ENCODE measurements around the gene WAPL.

DNA sequence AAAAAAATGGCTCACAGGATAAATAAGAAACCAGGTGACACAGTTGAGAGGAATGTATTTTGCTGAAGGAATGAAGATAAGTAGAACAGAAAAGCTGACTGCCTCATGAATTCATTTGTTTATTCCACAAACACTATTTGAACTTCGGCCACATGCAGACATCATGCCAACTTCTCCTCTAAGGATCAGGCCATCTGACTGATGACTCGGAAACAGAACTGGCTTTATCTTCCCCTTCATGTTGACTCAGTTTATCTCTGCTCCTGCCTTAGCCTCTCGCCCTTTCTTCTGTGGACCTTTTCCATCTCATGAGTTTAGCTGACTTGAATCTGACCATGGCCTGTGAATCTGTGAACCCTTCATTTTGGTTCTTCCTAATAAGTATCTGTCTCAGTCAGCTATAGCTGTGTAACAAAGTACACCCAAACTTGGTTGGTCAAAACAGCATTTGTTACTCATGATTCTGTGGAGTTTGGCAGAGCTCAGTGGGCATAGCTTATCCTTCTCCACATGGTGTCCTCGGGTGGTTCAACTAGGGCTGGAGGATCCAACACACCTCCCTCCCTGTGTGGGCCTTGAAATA lies 111.0 kb downstream of the WAPL start:
- TF ChIP-seq, protein P1, sequence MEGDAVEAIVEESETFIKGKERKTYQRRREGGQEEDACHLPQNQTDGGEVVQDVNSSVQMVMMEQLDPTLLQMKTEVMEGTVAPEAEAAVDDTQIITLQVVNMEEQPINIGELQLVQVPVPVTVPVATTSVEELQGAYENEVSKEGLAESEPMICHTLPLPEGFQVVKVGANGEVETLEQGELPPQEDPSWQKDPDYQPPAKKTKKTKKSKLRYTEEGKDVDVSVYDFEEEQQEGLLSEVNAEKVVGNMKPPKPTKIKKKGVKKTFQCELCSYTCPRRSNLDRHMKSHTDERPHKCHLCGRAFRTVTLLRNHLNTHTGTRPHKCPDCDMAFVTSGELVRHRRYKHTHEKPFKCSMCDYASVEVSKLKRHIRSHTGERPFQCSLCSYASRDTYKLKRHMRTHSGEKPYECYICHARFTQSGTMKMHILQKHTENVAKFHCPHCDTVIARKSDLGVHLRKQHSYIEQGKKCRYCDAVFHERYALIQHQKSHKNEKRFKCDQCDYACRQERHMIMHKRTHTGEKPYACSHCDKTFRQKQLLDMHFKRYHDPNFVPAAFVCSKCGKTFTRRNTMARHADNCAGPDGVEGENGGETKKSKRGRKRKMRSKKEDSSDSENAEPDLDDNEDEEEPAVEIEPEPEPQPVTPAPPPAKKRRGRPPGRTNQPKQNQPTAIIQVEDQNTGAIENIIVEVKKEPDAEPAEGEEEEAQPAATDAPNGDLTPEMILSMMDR (IDR thresholded peaks at IDR 0.05): no peak
- no peak for TF ChIP-seq POLR2A (IDR thresholded peaks at IDR 0.05)
